Peyer's patch (tissue), 4 donors: ENCODE results near the gene ZBTB7B. TPM values are rescaled to one million over a fixed set of nuclear protein-coding genes. Genes with fewer than 3 reads are reported as not detected.

Experiments
- DNase-seq, 3 donors: peaks; one replicate each; pipeline ENCODE4 v3.0.0-alpha.2; 2017 to 2019
- H3K27ac ChIP-seq, 4 donors: fragments of 200-600 bp; sonication (generic); one replicate each; pipeline ENCODE4 v1.5.1; 2016 to 2019
- H3K27me3 ChIP-seq, 2 donors: fragments of 200-600 bp; sonication (generic); one replicate each; pipeline ENCODE4 v1.5.1; 2019
- H3K36me3 ChIP-seq, 3 donors: fragments of 200-600 bp; sonication (generic); one replicate each; pipeline ENCODE4 v1.5.1; 2016 to 2019
- H3K4me1 ChIP-seq, 4 donors: fragments of 200-600 bp; sonication (generic); one replicate each; pipeline ENCODE4 v1.5.1; 2016 to 2019
- H3K4me3 ChIP-seq, 4 donors: fragments of 200-600 bp; sonication (generic); 1 replicate in 3 of 4; 2 replicates in 1 of 4; pipeline ENCODE4 v1.5.1; 2016 to 2019; ENCODE audit warnings: mild to moderate bottlenecking in 1 of 4
- H3K9me3 ChIP-seq, 4 donors: fragments of 200-600 bp; sonication (generic); one replicate each; pipeline ENCODE4 v1.5.1; 2016 to 2019; ENCODE audit warnings: mild to moderate bottlenecking in 1 of 4
- CTCF ChIP-seq, 6 experiments: fragments of 450-650 bp in 4 of 6; fragments of 200-600 bp in 2 of 6; sonication (generic) in 1 of 6; IDR thresholded peaks; one replicate each; pipeline ENCODE4 v1.5.1; 2017 to 2019; ENCODE audit warnings: antibody characterized with exemption in 6 of 6, mild to moderate bottlenecking in 3 of 6, moderate library complexity in 1 of 6
- POLR2A ChIP-seq, 2 donors: fragments of 450-650 bp; IDR thresholded peaks; one replicate each; pipeline ENCODE4 v1.5.1; 2017; ENCODE audit warnings: antibody characterized with exemption in 2 of 2, mild to moderate bottlenecking in 2 of 2, moderate library complexity in 2 of 2
- total RNA-seq, 4 donors: library from RNA; depleted of rRNA; stranded (reverse); fragments of >200 nt; gene quantifications; one replicate each; pipeline ENCODE4 v1.1.0, GENCODE V29; 2016

Gene ZBTB7B
- total RNA-seq, 4 donors from 2014 or later: 35.5 to 412 (median 346) TPM

GRCh38 chr1:154960446-154961136, 42.0 kb upstream of the ZBTB7B start:
- Histone ChIP-seq H3K9me3 (no peaks in the 10 kb centered on the region), H3K27ac (peak overlapping the region; percentile 93 to 98 (median 98)), H3K36me3 (peaks cover 0 to 41% (median 0%) of the 10 kb centered on the region in 3 donors), H3K4me1 (peaks cover 0 to 33% (median 12%) of the 10 kb centered on the region in 4 donors), H3K4me3 (peak overlapping the region; percentile 75 to 90 (median 88)), H3K27me3 (no peaks in the 10 kb centered on the region)
- TF ChIP-seq POLR2A (IDR thresholded peaks at IDR 0.05) (no peak), CTCF (IDR thresholded peaks at IDR 0.05) (no peak)
- no peak for DNase-seq

- TF ChIP-seq CTCF (IDR thresholded peaks at IDR 0.05) (peak; percentile 35 to 86 (median 68)), POLR2A (IDR thresholded peaks at IDR 0.05) (peak; percentile 76 to 86)
- Histone ChIP-seq H3K36me3 (peaks cover 0 to 50% (median 0%) of the 10 kb centered on the region in 3 donors), H3K4me3 (peak within 1 kb of the TSS; percentile 75 to 90 (median 88)), H3K27me3 (no peaks in the 10 kb centered on the region), H3K27ac (peak within 1 kb of the TSS; percentile 93 to 98 (median 98)), H3K4me1 (peaks cover 0 to 30% (median 9%) of the 10 kb centered on the region in 4 donors), H3K9me3 (no peaks in the 10 kb centered on the region)
- peak; percentile 76 to 92 (median 89) for DNase-seq
Observed at GRCh38 chr1:154961207-154962155, 41.1 kb upstream of the ZBTB7B start, which contains the start of gene PYGO2. TSS of gene PYGO2 (minus strand) at chr1:154961782. CDS start at chr1:154961576, 206 bp downstream.

GRCh38 chr1:154962156-154962749, 40.3 kb upstream of the ZBTB7B start:
- peaks cover 0 to 58% (median 0%) of the 10 kb centered on the region in 3 donors for H3K36me3 ChIP-seq

GRCh38 chr1:154962795-154963330, 39.7 kb upstream of the ZBTB7B start:
- peak overlapping the region; percentile 93 to 98 (median 98) for H3K27ac ChIP-seq
- peaks cover 0 to 20% (median 6%) of the 10 kb centered on the region in 4 donors for H3K4me1 ChIP-seq
- TF ChIP-seq CTCF (IDR thresholded peaks at IDR 0.05) (no peak), POLR2A (IDR thresholded peaks at IDR 0.05) (no peak)
- peak overlapping the region in 2 of 4 donors; percentile 75 to 90 for H3K4me3 ChIP-seq
- H3K36me3 ChIP-seq: peaks cover 0 to 64% (median 0%) of the 10 kb centered on the region in 3 donors
- DNase-seq: no peak
- no peaks in the 10 kb centered on the region for H3K9me3 ChIP-seq
- H3K27me3 ChIP-seq: no peaks in the 10 kb centered on the region

More at GRCh38 chr1:154962156-154962749, 40.3 kb upstream of the ZBTB7B start:
- TF ChIP-seq CTCF (IDR thresholded peaks at IDR 0.05) (no peak), POLR2A (IDR thresholded peaks at IDR 0.05) (no peak)
- no peaks in the 10 kb centered on the region for H3K9me3 ChIP-seq
- H3K27me3 ChIP-seq: no peaks in the 10 kb centered on the region
- H3K27ac ChIP-seq: peak overlapping the region; percentile 93 to 98 (median 98)
- peaks cover 0 to 23% (median 6%) of the 10 kb centered on the region in 4 donors for H3K4me1 ChIP-seq
- H3K4me3 ChIP-seq: peak overlapping the region; percentile 75 to 90 (median 88)
- peak in 2 of 3 donors; percentile 67 to 71 for DNase-seq

GRCh38 chr1:154963643-154964042, 39.0 kb upstream of the ZBTB7B start:
- H3K27me3 ChIP-seq: no peaks in the 10 kb centered on the region
- no peak overlapping the region for H3K4me3 ChIP-seq
- H3K9me3 ChIP-seq: no peaks in the 10 kb centered on the region
- peaks cover 0 to 20% (median 6%) of the 10 kb centered on the region in 4 donors for H3K4me1 ChIP-seq
- TF ChIP-seq POLR2A (IDR thresholded peaks at IDR 0.05) (no peak), CTCF (IDR thresholded peaks at IDR 0.05) (no peak)
- H3K36me3 ChIP-seq: peaks cover 0 to 70% (median 0%) of the 10 kb centered on the region in 3 donors
- peak overlapping the region in 1 of 4 donors; percentile 98 for H3K27ac ChIP-seq
- no peak for DNase-seq
